H1 (cell line): Measurements from ENCODE around the gene CFAP141. TPM values are rescaled to one million over a fixed set of nuclear protein-coding genes. Genes with fewer than 3 reads are reported as not detected.
A peak's percentile ranks its signal among the peaks of the same experiment; 100 is the strongest.

Source experiments
- CTCF ChIA-PET: fragments of 300-600 bp; sonication (Branson Sonifier 250); formaldehyde crosslinking; loops from one replicate; lab custom pipeline; 2021; ENCODE audit not compliant: partially characterized antibody; lab: Charles Lee
- POLR2A ChIA-PET: fragments of 300-600 bp; sonication (Branson Sonifier 250); formaldehyde crosslinking; loops from one replicate; lab custom pipeline; 2021; ENCODE audit warnings: inconsistent platforms; ENCODE audit not compliant: partially characterized antibody; lab: Charles Lee
- DNase-seq, 2 experiments: peaks; one replicate each; pipeline versions ENCODE4 v3.0.0 to v3.0.0-alpha.2; 2010 to 2022; ENCODE audit warnings: low spot score in 2 of 2, low read depth in 1 of 2, mixed read lengths in 1 of 2
- FAIRE-seq: peaks from 2 replicates; lab custom pipeline; 2011; peaks lifted over from hg19 to GRCh38; lab: Jason Lieb, UNC
- H2AFZ ChIP-seq: 2 replicates; pipeline ENCODE4 v1.8.1; 2012; ENCODE audit warnings: low read length, inconsistent platforms
- H2AK5ac ChIP-seq: 2 replicates; pipeline ENCODE4 v1.6.1; 2013; ENCODE audit warnings: low read depth, low read length
- H2BK120ac ChIP-seq: replicated peaks from 2 replicates; pipeline ENCODE3; 2013; ENCODE audit warnings: low read depth, low read length, inconsistent platforms
- H2BK12ac ChIP-seq: 2 replicates; pipeline ENCODE4 v1.6.1; 2013; ENCODE audit warnings: low read depth, low read length
- H2BK15ac ChIP-seq: 2 replicates; pipeline ENCODE4 v1.6.1; 2013; ENCODE audit warnings: low read length
- H2BK20ac ChIP-seq: 2 replicates; pipeline ENCODE4 v1.6.1; 2013; ENCODE audit warnings: low read length
- H2BK5ac ChIP-seq: 2 replicates; pipeline ENCODE4 v1.6.1; 2013; ENCODE audit warnings: low read depth, low read length
- H3K14ac ChIP-seq: 2 replicates; pipeline ENCODE4 v1.6.1; 2013; ENCODE audit warnings: inconsistent platforms; ENCODE audit not compliant: insufficient read length
- H3K18ac ChIP-seq: 2 replicates; pipeline ENCODE4 v1.6.1; 2013; ENCODE audit warnings: low read length; ENCODE audit errors: extremely low read depth
- H3K23ac ChIP-seq: 2 replicates; pipeline ENCODE4 v1.6.1; 2013; ENCODE audit warnings: inconsistent platforms; ENCODE audit not compliant: insufficient read length
- H3K23me2 ChIP-seq: 2 replicates; pipeline ENCODE4 v1.6.1; 2013; ENCODE audit warnings: low read depth, low read length
- H3K27ac ChIP-seq: 2 replicates; pipeline ENCODE4 v1.6.1; 2011; ENCODE audit warnings: low read depth, low read length, inconsistent platforms
- H3K27me3 ChIP-seq, 4 experiments: replicated peaks in 1 of 4; 1 replicate in 1 of 4; 2 replicates in 3 of 4; pipeline versions ENCODE4 v1.6.1 to v1.8.1; 2011 to 2013; ENCODE audit warnings: low read length in 3 of 4, mild to moderate bottlenecking in 3 of 4, inconsistent platforms in 2 of 4, mixed read lengths in 2 of 4, moderate library complexity in 1 of 4; ENCODE audit not compliant: control insufficient read depth in 3 of 4, insufficient read depth in 3 of 4; ENCODE audit errors: extremely low read depth in 1 of 4
- H3K36me3 ChIP-seq, 4 experiments: 2 replicates each; pipeline versions ENCODE4 v1.6.1 to v1.8.1; 2011 to 2013; ENCODE audit warnings: mild to moderate bottlenecking in 4 of 4, low read length in 3 of 4, moderate library complexity in 2 of 4, control low read depth in 1 of 4, inconsistent platforms in 1 of 4; ENCODE audit not compliant: insufficient read depth in 4 of 4, control insufficient read depth in 2 of 4
- H3K4ac ChIP-seq: replicated peaks from 2 replicates; pipeline ENCODE3; 2013; ENCODE audit warnings: low read length, low read depth, mixed read lengths, inconsistent platforms; ENCODE audit not compliant: insufficient read length
- H3K4me1 ChIP-seq, 4 experiments: replicated peaks in 1 of 4; 1 replicate in 1 of 4; 2 replicates in 3 of 4; pipeline versions ENCODE4 v1.6.1 to v1.8.1; 2011 to 2013; ENCODE audit warnings: low read length in 3 of 4, inconsistent platforms in 2 of 4, mixed read lengths in 1 of 4; ENCODE audit not compliant: insufficient read depth in 4 of 4, control insufficient read depth in 3 of 4
- H3K4me2 ChIP-seq, 2 experiments: 2 replicates each; pipeline versions ENCODE4 v1.6.1 to v1.8.1; 2011 to 2013; ENCODE audit warnings: low read depth in 2 of 2, low read length in 2 of 2, control low read depth in 1 of 2, inconsistent platforms in 1 of 2, mild to moderate bottlenecking in 1 of 2; ENCODE audit not compliant: insufficient read depth in 1 of 2
- H3K4me3 ChIP-seq, 4 experiments: fragments of 200-600, 300-600 bp in 1 of 4; sonication (generic), shearing (Covaris generic), sonication (Bioruptor Twin) in 1 of 4; 2 replicates each; pipeline versions ENCODE4 v1.5.1 to v1.8.1; 2011 to 2016; ENCODE audit warnings: low read length in 4 of 4, low read depth in 3 of 4, control low read depth in 2 of 4, inconsistent platforms in 2 of 4, mild to moderate bottlenecking in 2 of 4, mixed read lengths in 1 of 4, moderate library complexity in 1 of 4; ENCODE audit not compliant: insufficient read depth in 2 of 4; ENCODE audit errors: extremely low read depth in 1 of 4
- H3K56ac ChIP-seq: replicated peaks from 2 replicates; pipeline ENCODE3; 2013; ENCODE audit warnings: low read depth, mild to moderate bottlenecking, mixed read lengths, low read length, inconsistent platforms; ENCODE audit not compliant: insufficient read length
- H3K79me1 ChIP-seq: 2 replicates; pipeline ENCODE4 v1.6.1; 2013; ENCODE audit warnings: low read depth, low read length, control low read depth
- H3K79me2 ChIP-seq, 2 experiments: 2 replicates each; pipeline versions ENCODE4 v1.6.1 to v1.8.1; 2012 to 2013; ENCODE audit warnings: low read length in 2 of 2, mild to moderate bottlenecking in 2 of 2, inconsistent platforms in 1 of 2; ENCODE audit not compliant: insufficient read depth in 2 of 2, control insufficient read depth in 1 of 2
- H3K9ac ChIP-seq, 4 experiments: replicated peaks in 1 of 4; 1 replicate in 1 of 4; 2 replicates in 3 of 4; pipeline versions ENCODE4 v1.6.1 to v1.8.1; 2011 to 2013; ENCODE audit warnings: low read depth in 3 of 4, low read length in 3 of 4, control low read depth in 2 of 4, mild to moderate bottlenecking in 2 of 4, moderate library complexity in 2 of 4, inconsistent platforms in 1 of 4; ENCODE audit errors: extremely low read depth in 1 of 4
- H3K9me3 ChIP-seq, 2 experiments: 2 replicates each; pipeline versions ENCODE4 v1.6.1 to v1.8.1; 2012 to 2013; ENCODE audit warnings: mild to moderate bottlenecking in 2 of 2, moderate library complexity in 2 of 2, control low read depth in 1 of 2, inconsistent platforms in 1 of 2, low read depth in 1 of 2, low read length in 1 of 2, mixed read lengths in 1 of 2; ENCODE audit not compliant: insufficient read depth in 2 of 2
- H4K20me1 ChIP-seq, 2 experiments: replicated peaks in 1 of 2; 2 replicates each; pipeline versions ENCODE3 to v1.8.1; 2011 to 2013; ENCODE audit warnings: inconsistent platforms in 2 of 2, low read length in 2 of 2, mild to moderate bottlenecking in 1 of 2; ENCODE audit not compliant: insufficient read depth in 2 of 2, control insufficient read depth in 1 of 2
- H4K5ac ChIP-seq: 2 replicates; pipeline ENCODE4 v1.6.1; 2013; ENCODE audit warnings: low read length, low read depth, mixed read lengths, inconsistent platforms; ENCODE audit not compliant: insufficient read length
- H4K8ac ChIP-seq: 2 replicates; pipeline ENCODE4 v1.8.0; 2013; ENCODE audit warnings: mild to moderate bottlenecking, moderate library complexity, low read length, inconsistent platforms; ENCODE audit not compliant: insufficient read depth; ENCODE audit errors: extremely low read depth
- H4K91ac ChIP-seq: replicated peaks from 2 replicates; pipeline ENCODE3; 2013; ENCODE audit warnings: low read length, mixed read lengths, inconsistent platforms; ENCODE audit not compliant: insufficient read length
- BRCA1 ChIP-seq: IDR thresholded peaks from 2 replicates; pipeline ENCODE4 v1.6.1; 2012; ENCODE audit warnings: low read depth, low read length, improper control_type of control experiment
- FOSL1 ChIP-seq: IDR thresholded peaks from 2 replicates; pipeline ENCODE4 v1.6.1; 2011; ENCODE audit warnings: mild to moderate bottlenecking, low read depth, low read length, moderate library complexity; ENCODE audit not compliant: insufficient read depth
- HDAC6 ChIP-seq: IDR thresholded peaks from one replicate; pipeline ENCODE4 v1.7.1; 2012; ENCODE audit warnings: low read depth, mild to moderate bottlenecking, inconsistent platforms, low read length, moderate library complexity
- MAFK ChIP-seq: IDR thresholded peaks from 2 replicates; pipeline ENCODE4 v1.6.1; 2012; ENCODE audit warnings: low read depth, mild to moderate bottlenecking, improper control_type of control experiment, low read length
- RAD21 ChIP-seq, 2 experiments: IDR thresholded peaks in 1 of 2; conservative IDR thresholded peaks in 1 of 2; 2 replicates each; pipeline ENCODE4 v1.6.1; 2011; ENCODE audit warnings: low read depth in 2 of 2, low read length in 2 of 2, improper control_type of control experiment in 1 of 2, inconsistent platforms in 1 of 2, mild to moderate bottlenecking in 1 of 2, moderate library complexity in 1 of 2
- SP4 ChIP-seq: IDR thresholded peaks from 2 replicates; pipeline ENCODE4 v1.6.1; 2012; ENCODE audit warnings: low read length, inconsistent platforms
- SUZ12 ChIP-seq: fragments of 200-600 bp; sonication (generic); IDR thresholded peaks from 2 replicates; pipeline ENCODE4 v1.6.1; 2012; ENCODE audit warnings: mild to moderate bottlenecking, inconsistent platforms, low read length, moderate library complexity, mixed read lengths
- WGBS, 2 experiments: shearing (Covaris generic) in 1 of 2; methylation state at CpG; one replicate each; pipeline versions ENCODE4 v1.1.6 to v1.1.7; 2013 to 2015; ENCODE audit warnings: low lambda C conversion rate in 2 of 2, mixed read lengths in 2 of 2, inconsistent platforms in 1 of 2, low coverage in 1 of 2, missing lambda C conversion rate in 1 of 2; ENCODE audit not compliant: insufficient replicate concordance in 2 of 2, insufficient coverage in 1 of 2, insufficient read length in 1 of 2; ENCODE audit errors: extremely low coverage in 1 of 2, missing lambda C conversion rate in 1 of 2; 5-methylcytosine and 5-hydroxymethylcytosine counted together
- polyA plus RNA-seq, 7 experiments: library from polyadenylated mRNA; depleted of rRNA in 3 of 7; stranded (reverse) in 5 of 7; unstranded in 2 of 7; fragments of >200 nt in 5 of 7; fragments of 200-250 nt in 2 of 7; gene quantifications; 1 replicate in 5 of 7; 2 replicates in 1 of 7; 4 replicates in 1 of 7; pipeline versions ENCODE4 v1.2.1 to v1.2.3, GENCODE V29; 2011 to 2013; ENCODE audit warnings: missing spikeins in 2 of 7, mixed read lengths in 2 of 7
- total RNA-seq: library from RNA; stranded (reverse); fragmentation: NEBNext Ultra II Directional; extraction: Animal tissue kit (Norgen Biotek cat#: 25700); gene quantifications from 2 replicates; pipeline ENCODE4 v1.2.1, GENCODE V29; 2021

The CFAP141 gene
- total and polyA plus RNA-seq, 2 of the 8 experiments (the other 6 are each of a cell fraction or from before 2014, with no cell fraction given) = not detected

DNA sequence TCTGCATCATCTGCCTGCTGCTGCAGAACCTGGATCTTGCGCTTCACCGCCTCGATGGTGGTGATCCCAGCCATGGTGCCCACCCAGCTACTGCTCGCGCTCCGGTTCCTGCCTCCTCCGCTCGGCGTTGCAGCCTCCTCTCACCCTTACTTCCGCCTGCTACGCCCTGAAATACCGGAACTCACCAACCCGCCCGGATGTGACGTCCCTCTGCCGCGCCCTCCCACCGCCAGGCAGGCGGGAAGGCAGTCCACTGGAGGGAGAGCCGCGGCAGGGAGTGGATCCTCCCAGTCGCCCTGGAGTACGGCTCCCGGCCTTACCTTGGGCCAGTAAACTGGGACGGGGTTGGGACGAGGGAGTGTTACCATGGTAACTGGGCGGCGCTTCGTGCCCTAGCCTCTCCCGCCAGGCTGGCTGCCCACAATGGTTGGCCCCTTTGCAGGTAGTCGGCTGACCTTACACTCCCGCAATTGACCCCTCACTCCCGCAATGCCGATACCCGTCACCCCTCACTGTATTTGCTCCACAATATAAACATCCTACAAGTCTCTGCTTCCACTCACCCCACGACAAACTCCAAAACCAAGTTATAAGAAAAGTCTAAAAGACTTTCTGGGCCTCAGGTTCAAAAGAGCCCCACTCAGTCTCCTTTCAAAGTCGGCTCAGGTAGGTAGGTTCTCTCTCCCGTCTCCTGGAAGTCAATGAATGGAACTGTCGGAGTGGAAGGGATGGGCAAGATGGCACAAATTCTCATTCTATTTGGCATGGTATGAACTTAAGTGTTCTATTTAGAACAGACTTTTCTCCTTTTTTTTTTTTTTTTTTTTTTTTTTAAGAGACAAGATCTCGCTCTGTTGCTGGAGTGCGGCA lies 22.9 kb downstream of the CFAP141 start:
- H3K4me2 ChIP-seq = peak overlapping the region; percentile 83 to 90
- peaks cover 41 to 47% of the 10 kb centered on the region in 2 experiments for H3K79me2 ChIP-seq
- H3K23ac ChIP-seq = no peak overlapping the region
- H2BK15ac ChIP-seq = peak overlapping the region; percentile 93; the same call in 1 of the 2 replicates
- H2BK12ac ChIP-seq = peak overlapping the region; percentile 31; the same call in 1 of the 2 replicates
- H3K4me1 ChIP-seq = peaks cover 15 to 34% (median 24%) of the 10 kb centered on the region in 4 experiments; a peak in 6 of 7 replicates
- no peak overlapping the region for H4K91ac ChIP-seq
- H3K27ac ChIP-seq = peak overlapping the region; percentile 80
- peaks cover 16 to 25% of the 10 kb centered on the region in 2 experiments for H4K20me1 ChIP-seq
- H3K4ac ChIP-seq = peak overlapping the region; percentile 0
- H2BK20ac ChIP-seq = no peak overlapping the region
- H3K79me1 ChIP-seq = peaks cover 10% of the 10 kb centered on the region
- H3K56ac ChIP-seq = peak overlapping the region; percentile 70
- H4K8ac ChIP-seq = peak overlapping the region; percentile 87; the same call in 1 of the 2 replicates
- DNase-seq (peak; percentile 98), FAIRE-seq (no peak)
- peak overlapping the region; percentile 82 for H4K5ac ChIP-seq
- H2AK5ac ChIP-seq = no peak overlapping the region
- peak overlapping the region in 3 of 4 experiments; percentile 86 to 93 (median 87); a peak in 6 of 7 replicates for H3K9ac ChIP-seq
- no peak overlapping the region for H3K14ac ChIP-seq
- H2BK120ac ChIP-seq = no peak overlapping the region
- peaks cover 7% of the 10 kb centered on the region; the same call in 1 of the 2 replicates for H3K23me2 ChIP-seq
- WGBS, 2 experiments = 8% methylated on average over 41 of the region's 41 CpGs; no CpG with 5 or more reads in 1 of the 2 experiments
- ChIA-PET POLR2A (interaction anchor here (0.6 to 11.3 kb wide), 18 partner anchors 9 to 254 kb away, joined by 3 to 107 read pairs (median 4); partner anchors contain the start of genes ATP8B2, HAX1, NUP210L and RPS27), CTCF (interaction anchor here (0.6 to 1.8 kb wide), 4 partner anchors 10 to 119 kb away, joined by 3 to 6 read pairs (median 4); no protein-coding TSS in a partner anchor)
- peaks cover 0 to 9% (median 3%) of the 10 kb centered on the region in 4 experiments; a peak in 3 of 8 replicates for H3K36me3 ChIP-seq
- peak overlapping the region; percentile 88; the same call in 1 of the 2 replicates for H3K18ac ChIP-seq
- H3K9me3 ChIP-seq = no peaks in the 10 kb centered on the region
- peak overlapping the region; percentile 82 for H2BK5ac ChIP-seq
- H3K27me3 ChIP-seq = no peaks in the 10 kb centered on the region
- no peak overlapping the region for H2AFZ ChIP-seq
- H3K4me3 ChIP-seq = peak overlapping the region; percentile 87 to 97 (median 96)
- TF ChIP-seq MAFK (no peak), BRCA1 (no peak), SP4 (no peak), SUZ12 (no peak), FOSL1 (no peak), HDAC6 (no peak), RAD21 (IDR thresholded peaks at IDR 0.05 in 1 of 2, conservative IDR thresholded peaks at IDR 0.05 in 1 of 2; ENCODE audit: low read depth in 2 of 2, low read length in 2 of 2) (peak in 1 of 2 experiments; percentile 10; a peak in 1 of 4 replicates)
